Measurements from ENCODE around the gene SNRPE. TPM values are rescaled to one million over a fixed set of nuclear protein-coding genes. Genes with fewer than 3 reads are reported as not detected.

SNRPE gene
- total and polyA plus RNA-seq, 2 of the 13 experiments (the other 11 are each of a cell fraction or from before 2014, with no cell fraction given): 146 to 281 TPM

GRCh38 chr1:203861379-203862184, at the start of gene SNRPE (continued):
- TF ChIP-seq, protein P1, sequence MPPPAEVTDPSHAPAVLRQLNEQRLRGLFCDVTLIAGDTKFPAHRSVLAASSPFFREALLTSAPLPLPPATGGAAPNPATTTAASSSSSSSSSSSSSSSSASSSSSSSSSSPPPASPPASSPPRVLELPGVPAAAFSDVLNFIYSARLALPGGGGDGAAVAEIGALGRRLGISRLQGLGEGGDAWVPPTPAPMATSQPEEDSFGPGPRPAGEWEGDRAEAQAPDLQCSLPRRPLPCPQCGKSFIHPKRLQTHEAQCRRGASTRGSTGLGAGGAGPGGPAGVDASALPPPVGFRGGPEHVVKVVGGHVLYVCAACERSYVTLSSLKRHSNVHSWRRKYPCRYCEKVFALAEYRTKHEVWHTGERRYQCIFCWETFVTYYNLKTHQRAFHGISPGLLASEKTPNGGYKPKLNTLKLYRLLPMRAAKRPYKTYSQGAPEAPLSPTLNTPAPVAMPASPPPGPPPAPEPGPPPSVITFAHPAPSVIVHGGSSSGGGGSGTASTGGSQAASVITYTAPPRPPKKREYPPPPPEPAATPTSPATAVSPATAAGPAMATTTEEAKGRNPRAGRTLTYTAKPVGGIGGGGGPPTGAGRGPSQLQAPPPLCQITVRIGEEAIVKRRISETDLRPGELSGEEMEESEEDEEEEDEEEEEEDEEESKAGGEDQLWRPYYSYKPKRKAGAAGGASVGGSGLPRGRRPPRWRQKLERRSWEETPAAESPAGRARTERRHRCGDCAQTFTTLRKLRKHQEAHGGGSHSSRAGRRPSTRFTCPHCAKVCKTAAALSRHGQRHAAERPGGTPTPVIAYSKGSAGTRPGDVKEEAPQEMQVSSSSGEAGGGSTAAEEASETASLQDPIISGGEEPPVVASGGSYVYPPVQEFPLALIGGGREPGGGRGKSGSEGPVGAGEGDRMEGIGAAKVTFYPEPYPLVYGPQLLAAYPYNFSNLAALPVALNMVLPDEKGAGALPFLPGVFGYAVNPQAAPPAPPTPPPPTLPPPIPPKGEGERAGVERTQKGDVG (CRISPR knock-in tag; IDR thresholded peaks at IDR 0.05; ENCODE audit: borderline replicate concordance): no peak
- no peak for TF ChIP-seq SP140L (CRISPR knock-in tag; IDR thresholded peaks at IDR 0.05; ENCODE audit: borderline replicate concordance)
- no peak for TF ChIP-seq ZFP36 (IDR thresholded peaks at IDR 0.05; ENCODE audit: borderline replicate concordance, low read depth, low read length, partially characterized antibody)
- TF ChIP-seq ZNF572 (CRISPR knock-in tag; IDR thresholded peaks at IDR 0.05): peak; percentile 95; the same call in 1 of the 2 replicates
- peak; percentile 90 for TF ChIP-seq HDAC2 (CRISPR knock-in tag; IDR thresholded peaks at IDR 0.05)
- peak; percentile 97 for TF ChIP-seq YEATS4 (CRISPR knock-in tag; IDR thresholded peaks at IDR 0.05; ENCODE audit: borderline replicate concordance)
- peak; percentile 99 for TF ChIP-seq PHF8 (CRISPR knock-in tag; IDR thresholded peaks at IDR 0.05)
- peak; percentile 80; the same call in 1 of the 2 replicates for TF ChIP-seq FOXC1 (CRISPR knock-in tag; IDR thresholded peaks at IDR 0.05; ENCODE audit: borderline replicate concordance)
- TF ChIP-seq ZNF468 (CRISPR knock-in tag; IDR thresholded peaks at IDR 0.05): no peak
- TF ChIP-seq MEIS1 (CRISPR knock-in tag; IDR thresholded peaks at IDR 0.05; ENCODE audit: borderline replicate concordance): 0 out of 2 replicates have a peak, but pooled peaks have one; percentile 55
- peak; percentile 83 for TF ChIP-seq E2F1 (CRISPR knock-in tag; IDR thresholded peaks at IDR 0.05)
- TF ChIP-seq ZEB1 (IDR thresholded peaks at IDR 0.05; ENCODE audit: insufficient replicate concordance, low read depth): no peak
- no peak for TF ChIP-seq FOSL1 (CRISPR knock-in tag; IDR thresholded peaks at IDR 0.05; ENCODE audit: borderline replicate concordance)
- TF ChIP-seq, protein P2, sequence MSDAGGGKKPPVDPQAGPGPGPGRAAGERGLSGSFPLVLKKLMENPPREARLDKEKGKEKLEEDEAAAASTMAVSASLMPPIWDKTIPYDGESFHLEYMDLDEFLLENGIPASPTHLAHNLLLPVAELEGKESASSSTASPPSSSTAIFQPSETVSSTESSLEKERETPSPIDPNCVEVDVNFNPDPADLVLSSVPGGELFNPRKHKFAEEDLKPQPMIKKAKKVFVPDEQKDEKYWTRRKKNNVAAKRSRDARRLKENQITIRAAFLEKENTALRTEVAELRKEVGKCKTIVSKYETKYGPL (CRISPR knock-in tag; IDR thresholded peaks at IDR 0.05): no peak
- no peak; the same call in 1 of the 2 replicates for TF ChIP-seq SP5 (CRISPR knock-in tag; IDR thresholded peaks at IDR 0.05; ENCODE audit: borderline replicate concordance, low read depth)
- TF ChIP-seq SRY (CRISPR knock-in tag; IDR thresholded peaks at IDR 0.05): peak; percentile 94
- TF ChIP-seq PITX1 (CRISPR knock-in tag; IDR thresholded peaks at IDR 0.05): no peak; the same call in 1 of the 2 replicates
- no peak for TF ChIP-seq ZFAT (CRISPR knock-in tag; conservative IDR thresholded peaks at IDR 0.05)
- peak; percentile 43; the same call in 1 of the 2 replicates for TF ChIP-seq ZNF768 (CRISPR knock-in tag; IDR thresholded peaks at IDR 0.05)
- peak; percentile 100 for TF ChIP-seq NR2C2 (CRISPR knock-in tag; IDR thresholded peaks at IDR 0.05; ENCODE audit: borderline replicate concordance)
- no peak for TF ChIP-seq ZBTB8A (CRISPR knock-in tag; IDR thresholded peaks at IDR 0.05; ENCODE audit: borderline replicate concordance, low read depth)
- peak; percentile 64 for TF ChIP-seq MIER2 (CRISPR knock-in tag; IDR thresholded peaks at IDR 0.05)
- TF ChIP-seq CBX2 (IDR thresholded peaks at IDR 0.05; ENCODE audit: low read depth, low read length): no peak
- no peak for TF ChIP-seq CBX2 (CRISPR knock-in tag; IDR thresholded peaks at IDR 0.05; ENCODE audit: low read depth)

All from HepG2 (cell line).